Loucy (cell line): ENCODE results near the gene USP20.

Experiments used
- H2AFZ ChIP-seq: fragments of 200-600 bp; sonication (generic); 2 replicates; pipeline ENCODE4 v1.6.0; 2016; ENCODE audit warnings: antibody characterized with exemption, mild to moderate bottlenecking, low read length, moderate library complexity
- H3F3A ChIP-seq: fragments of 200-600 bp; 2 replicates; pipeline ENCODE4 v1.6.0; 2016; ENCODE audit warnings: antibody characterized with exemption, low read depth, mild to moderate bottlenecking
- H3K27me3 ChIP-seq: fragments of 200-600 bp; sonication (generic); 2 replicates; pipeline ENCODE4 v1.6.1; 2014; ENCODE audit warnings: low read length, mild to moderate bottlenecking; ENCODE audit not compliant: insufficient read depth, poor library complexity, severe bottlenecking
- H3K36me3 ChIP-seq: fragments of 200-600 bp; sonication (generic); 2 replicates; pipeline ENCODE4 v1.6.1; 2016; ENCODE audit warnings: low read length; ENCODE audit not compliant: insufficient read depth
- H3K4me1 ChIP-seq: fragments of 200-600 bp; sonication (generic); 2 replicates; pipeline ENCODE4 v1.5.1; 2014; ENCODE audit warnings: low read length, mild to moderate bottlenecking; ENCODE audit not compliant: insufficient read depth, poor library complexity, severe bottlenecking
- H3K4me2 ChIP-seq: fragments of 200-600 bp; sonication (generic); 2 replicates; pipeline ENCODE4 v1.6.0; 2014; ENCODE audit warnings: antibody characterized with exemption, low read length, low read depth, mild to moderate bottlenecking; ENCODE audit not compliant: poor library complexity, severe bottlenecking
- H3K4me3 ChIP-seq: fragments of 200-600 bp; sonication (generic); 2 replicates; pipeline ENCODE4 v1.5.1; 2014; ENCODE audit warnings: low read length, mild to moderate bottlenecking, mixed read lengths; ENCODE audit not compliant: poor library complexity, severe bottlenecking
- H3K79me2 ChIP-seq: fragments of 200-600 bp; sonication (generic); 2 replicates; pipeline ENCODE4 v1.6.1; 2014; ENCODE audit warnings: low read length; ENCODE audit not compliant: insufficient read depth
- H3K9ac ChIP-seq: fragments of 200-600 bp; sonication (generic); 2 replicates; pipeline ENCODE4 v1.6.0; 2014; ENCODE audit warnings: mild to moderate bottlenecking, low read depth, low read length, moderate library complexity; ENCODE audit not compliant: poor library complexity, severe bottlenecking
- H3K9me2 ChIP-seq: fragments of 200-600 bp; sonication (generic); replicated peaks from 2 replicates; pipeline ENCODE4 v1.6.1; 2016; ENCODE audit warnings: low read depth, low read length, mixed read lengths
- H3K9me3 ChIP-seq: fragments of 200-600 bp; sonication (generic); 2 replicates; pipeline ENCODE4 v1.6.1; 2014; ENCODE audit warnings: mild to moderate bottlenecking, antibody characterized with exemption, low read length, low read depth; ENCODE audit not compliant: insufficient read depth
- H4K20me1 ChIP-seq: fragments of 200-600 bp; sonication (generic); 2 replicates; pipeline ENCODE4 v1.6.0; 2014; ENCODE audit warnings: antibody characterized with exemption, low read length, mild to moderate bottlenecking; ENCODE audit not compliant: insufficient read depth, poor library complexity, severe bottlenecking
- EZH2phosphoT487 ChIP-seq: fragments of 200-600 bp; IDR thresholded peaks from 2 replicates; pipeline ENCODE4 v1.6.1; 2018; ENCODE audit warnings: antibody characterized with exemption, mild to moderate bottlenecking, moderate library complexity, borderline replicate concordance
- TF ChIP-seq, protein P1 (sequence below): fragments of 200-600 bp; sonication (generic); conservative IDR thresholded peaks from 2 replicates; pipeline ENCODE4 v1.5.1; 2014; ENCODE audit warnings: mild to moderate bottlenecking, antibody characterized with exemption, low read length

Gene USP20

DNA sequence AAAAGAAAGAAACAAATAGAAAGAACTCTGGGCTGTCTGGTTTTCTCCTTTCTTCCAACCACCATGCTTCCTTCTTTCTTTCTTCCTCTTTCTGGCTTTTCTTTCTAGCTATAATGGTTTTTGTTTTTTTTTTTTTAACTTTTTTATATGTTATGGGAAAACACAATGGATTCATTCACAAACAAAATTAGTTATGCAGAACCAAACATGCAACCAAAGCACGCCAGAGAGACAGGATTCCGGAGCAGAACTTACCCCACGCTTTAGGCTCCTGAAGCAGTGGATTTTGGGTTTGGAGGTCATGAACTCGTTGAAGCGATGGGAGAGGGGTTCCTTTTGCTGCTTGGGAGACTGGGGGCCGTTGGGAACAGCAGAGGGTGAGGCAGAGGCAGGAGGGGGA lies 88.3 kb downstream of the USP20 start:
- no peaks in the 10 kb centered on the region for H3K27me3 ChIP-seq
- H3K9ac ChIP-seq, result no peak overlapping the region
- TF ChIP-seq, protein P1, sequence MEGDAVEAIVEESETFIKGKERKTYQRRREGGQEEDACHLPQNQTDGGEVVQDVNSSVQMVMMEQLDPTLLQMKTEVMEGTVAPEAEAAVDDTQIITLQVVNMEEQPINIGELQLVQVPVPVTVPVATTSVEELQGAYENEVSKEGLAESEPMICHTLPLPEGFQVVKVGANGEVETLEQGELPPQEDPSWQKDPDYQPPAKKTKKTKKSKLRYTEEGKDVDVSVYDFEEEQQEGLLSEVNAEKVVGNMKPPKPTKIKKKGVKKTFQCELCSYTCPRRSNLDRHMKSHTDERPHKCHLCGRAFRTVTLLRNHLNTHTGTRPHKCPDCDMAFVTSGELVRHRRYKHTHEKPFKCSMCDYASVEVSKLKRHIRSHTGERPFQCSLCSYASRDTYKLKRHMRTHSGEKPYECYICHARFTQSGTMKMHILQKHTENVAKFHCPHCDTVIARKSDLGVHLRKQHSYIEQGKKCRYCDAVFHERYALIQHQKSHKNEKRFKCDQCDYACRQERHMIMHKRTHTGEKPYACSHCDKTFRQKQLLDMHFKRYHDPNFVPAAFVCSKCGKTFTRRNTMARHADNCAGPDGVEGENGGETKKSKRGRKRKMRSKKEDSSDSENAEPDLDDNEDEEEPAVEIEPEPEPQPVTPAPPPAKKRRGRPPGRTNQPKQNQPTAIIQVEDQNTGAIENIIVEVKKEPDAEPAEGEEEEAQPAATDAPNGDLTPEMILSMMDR, result no peak
- TF ChIP-seq EZH2phosphoT487, result no peak
- no peaks in the 10 kb centered on the region for H4K20me1 ChIP-seq
- no peaks in the 10 kb centered on the region for H3K79me2 ChIP-seq
- peaks cover 65% of the 10 kb centered on the region; the same call in 1 of the 2 replicates for H3K36me3 ChIP-seq
- H3K9me3 ChIP-seq, result no peaks in the 10 kb centered on the region
- no peaks in the 10 kb centered on the region for H3K9me2 ChIP-seq
- H3F3A ChIP-seq, result no peaks in the 10 kb centered on the region
- no peak overlapping the region for H3K4me3 ChIP-seq
- H2AFZ ChIP-seq, result no peak overlapping the region
- H3K4me2 ChIP-seq, result no peak overlapping the region
- H3K4me1 ChIP-seq, result no peaks in the 10 kb centered on the region

DNA sequence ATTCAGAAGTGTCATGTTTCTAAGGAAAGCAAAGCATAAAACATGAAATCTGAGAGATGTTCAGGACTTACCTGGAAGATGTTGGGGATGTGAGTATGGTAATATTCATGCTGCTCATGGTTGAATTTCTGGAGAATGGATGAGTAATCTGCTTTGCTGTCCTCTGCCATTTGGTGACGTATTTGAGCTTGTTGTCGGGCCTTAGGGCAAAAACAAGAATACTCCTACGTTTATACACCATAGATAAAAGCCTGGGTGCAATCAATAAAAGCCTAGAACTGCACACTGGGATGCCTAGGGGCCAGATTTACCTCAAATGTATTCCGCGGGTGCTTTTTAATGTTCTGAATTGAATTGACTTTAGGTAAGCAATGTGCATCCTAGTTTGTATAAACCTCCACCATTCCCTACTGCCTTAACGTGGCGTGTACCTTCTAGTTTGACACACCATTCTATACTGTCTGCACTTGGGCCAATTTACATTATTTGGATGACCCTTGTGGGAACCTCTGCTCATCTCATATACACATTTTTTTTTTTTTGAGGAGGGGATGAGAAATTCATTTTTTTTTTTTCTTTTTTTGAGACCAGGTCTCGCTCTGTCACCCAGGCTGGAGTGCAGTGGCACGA lies 94.4 kb downstream of the USP20 start:
- peaks cover 40% of the 10 kb centered on the region; the same call in 1 of the 2 replicates for H3K36me3 ChIP-seq
- H3F3A ChIP-seq, result no peaks in the 10 kb centered on the region
- H3K9me3 ChIP-seq, result no peaks in the 10 kb centered on the region
- 0 out of 2 replicates have a peak, but pooled peaks cover 7% of the 10 kb centered on the region for H3K79me2 ChIP-seq
- TF ChIP-seq EZH2phosphoT487, result no peak
- TF ChIP-seq, protein P1, result no peak
- H2AFZ ChIP-seq, result no peak overlapping the region
- H3K4me3 ChIP-seq, result no peak overlapping the region
- no peak overlapping the region for H3K4me2 ChIP-seq
- H4K20me1 ChIP-seq, result no peaks in the 10 kb centered on the region
- H3K27me3 ChIP-seq, result no peaks in the 10 kb centered on the region
- H3K9me2 ChIP-seq, result no peaks in the 10 kb centered on the region
- H3K4me1 ChIP-seq, result peaks cover 8% of the 10 kb centered on the region
- H3K9ac ChIP-seq, result no peak overlapping the region

DNA sequence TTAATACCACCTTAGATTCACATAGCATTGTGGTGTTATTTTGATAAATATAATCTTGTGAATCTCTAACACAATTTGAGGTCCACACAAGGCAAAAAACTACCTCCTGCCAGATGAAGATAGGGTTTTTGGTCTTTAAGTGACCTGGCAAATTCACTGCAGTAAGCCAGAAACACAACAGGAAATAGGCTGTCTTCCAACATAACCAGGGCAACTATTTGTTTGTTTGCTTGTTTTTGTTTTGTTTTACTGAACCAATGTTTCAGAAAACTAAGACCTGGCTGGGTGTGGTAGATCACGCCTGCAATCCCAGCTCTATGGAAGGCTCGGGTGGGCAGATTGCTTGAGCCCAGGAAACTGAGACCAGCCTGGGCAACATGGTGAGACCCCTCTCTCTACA lies 95.5 kb downstream of the USP20 start:
- 0 out of 2 replicates have a peak, but pooled peaks cover 7% of the 10 kb centered on the region for H3K79me2 ChIP-seq
- H3K4me1 ChIP-seq, result peaks cover 8% of the 10 kb centered on the region
- no peak overlapping the region for H2AFZ ChIP-seq
- H3F3A ChIP-seq, result no peaks in the 10 kb centered on the region
- H3K27me3 ChIP-seq, result no peaks in the 10 kb centered on the region
- H3K4me2 ChIP-seq, result no peak overlapping the region
- H3K36me3 ChIP-seq, result peaks cover 36% of the 10 kb centered on the region; the same call in 1 of the 2 replicates
- TF ChIP-seq, protein P1, result no peak
- no peak for TF ChIP-seq EZH2phosphoT487
- H3K4me3 ChIP-seq, result no peak overlapping the region
- H3K9me3 ChIP-seq, result no peaks in the 10 kb centered on the region
- no peaks in the 10 kb centered on the region for H4K20me1 ChIP-seq
- H3K9ac ChIP-seq, result no peak overlapping the region
- H3K9me2 ChIP-seq, result no peaks in the 10 kb centered on the region
